SU-DHL-6 (cell line): ENCODE results near the gene MAP10.

ENCODE experiments used
- EZH2phosphoT487 ChIP-seq: fragments of 200-600 bp; sonication (generic), shearing (Covaris generic); conservative IDR thresholded peaks from 2 replicates; pipeline ENCODE4 v1.6.1; 2018; ENCODE audit warnings: mild to moderate bottlenecking, antibody characterized with exemption, low read length, moderate library complexity, mixed read lengths
- TF ChIP-seq, protein P1 (sequence below): fragments of 200-600 bp; sonication (generic); IDR thresholded peaks from one replicate; pipeline ENCODE4 v1.5.1; 2017; ENCODE audit warnings: antibody characterized with exemption, mild to moderate bottlenecking, low read length, moderate library complexity; ENCODE audit not compliant: insufficient read depth, poor library complexity, severe bottlenecking

DNA sequence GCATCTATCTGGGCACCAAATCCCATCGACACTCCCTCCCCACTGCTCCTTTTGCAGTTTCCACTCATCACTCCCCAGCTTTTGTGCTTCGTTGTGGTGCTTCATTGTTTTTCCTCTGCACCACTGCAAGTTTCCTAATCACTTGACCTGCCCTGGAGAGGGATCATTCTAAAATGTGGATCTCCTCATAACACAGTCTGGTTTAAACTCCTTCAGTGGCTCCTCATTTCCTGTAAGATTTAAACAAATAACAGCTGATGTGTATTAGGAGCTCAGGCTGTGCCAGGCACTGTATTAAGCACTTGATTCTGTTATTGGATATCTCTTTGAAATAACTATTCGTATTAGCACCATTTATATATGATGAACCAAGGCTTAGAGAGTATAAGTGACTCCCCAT lies 51.3 kb downstream of the MAP10 start:
- TF ChIP-seq, protein P1, sequence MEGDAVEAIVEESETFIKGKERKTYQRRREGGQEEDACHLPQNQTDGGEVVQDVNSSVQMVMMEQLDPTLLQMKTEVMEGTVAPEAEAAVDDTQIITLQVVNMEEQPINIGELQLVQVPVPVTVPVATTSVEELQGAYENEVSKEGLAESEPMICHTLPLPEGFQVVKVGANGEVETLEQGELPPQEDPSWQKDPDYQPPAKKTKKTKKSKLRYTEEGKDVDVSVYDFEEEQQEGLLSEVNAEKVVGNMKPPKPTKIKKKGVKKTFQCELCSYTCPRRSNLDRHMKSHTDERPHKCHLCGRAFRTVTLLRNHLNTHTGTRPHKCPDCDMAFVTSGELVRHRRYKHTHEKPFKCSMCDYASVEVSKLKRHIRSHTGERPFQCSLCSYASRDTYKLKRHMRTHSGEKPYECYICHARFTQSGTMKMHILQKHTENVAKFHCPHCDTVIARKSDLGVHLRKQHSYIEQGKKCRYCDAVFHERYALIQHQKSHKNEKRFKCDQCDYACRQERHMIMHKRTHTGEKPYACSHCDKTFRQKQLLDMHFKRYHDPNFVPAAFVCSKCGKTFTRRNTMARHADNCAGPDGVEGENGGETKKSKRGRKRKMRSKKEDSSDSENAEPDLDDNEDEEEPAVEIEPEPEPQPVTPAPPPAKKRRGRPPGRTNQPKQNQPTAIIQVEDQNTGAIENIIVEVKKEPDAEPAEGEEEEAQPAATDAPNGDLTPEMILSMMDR: no peak
- no peak for TF ChIP-seq EZH2phosphoT487
